ENCODE data around the gene RNF44.

Gene RNF44

DNA sequence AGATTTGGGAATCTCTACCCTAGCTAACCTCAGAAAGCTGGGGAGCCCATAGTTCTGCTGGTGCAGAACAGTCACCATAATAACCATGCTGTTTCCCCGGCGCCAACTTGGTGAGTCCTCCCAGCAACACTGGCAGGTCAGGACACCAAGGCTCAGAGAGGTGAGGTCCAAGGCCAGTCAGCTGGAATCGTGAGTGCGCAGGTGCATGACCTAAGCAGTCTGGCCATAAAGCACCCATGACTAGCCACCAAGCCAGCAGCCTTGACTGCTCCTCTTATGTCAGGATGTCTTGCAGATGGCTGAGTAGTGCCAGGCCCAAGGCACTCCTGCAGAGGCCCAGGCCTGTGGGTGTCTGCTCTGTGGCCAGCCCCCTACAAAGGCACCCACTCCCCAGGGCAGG, 2.6 kb downstream of the RNF44 start:
- DNase-seq, result no peak

DNA sequence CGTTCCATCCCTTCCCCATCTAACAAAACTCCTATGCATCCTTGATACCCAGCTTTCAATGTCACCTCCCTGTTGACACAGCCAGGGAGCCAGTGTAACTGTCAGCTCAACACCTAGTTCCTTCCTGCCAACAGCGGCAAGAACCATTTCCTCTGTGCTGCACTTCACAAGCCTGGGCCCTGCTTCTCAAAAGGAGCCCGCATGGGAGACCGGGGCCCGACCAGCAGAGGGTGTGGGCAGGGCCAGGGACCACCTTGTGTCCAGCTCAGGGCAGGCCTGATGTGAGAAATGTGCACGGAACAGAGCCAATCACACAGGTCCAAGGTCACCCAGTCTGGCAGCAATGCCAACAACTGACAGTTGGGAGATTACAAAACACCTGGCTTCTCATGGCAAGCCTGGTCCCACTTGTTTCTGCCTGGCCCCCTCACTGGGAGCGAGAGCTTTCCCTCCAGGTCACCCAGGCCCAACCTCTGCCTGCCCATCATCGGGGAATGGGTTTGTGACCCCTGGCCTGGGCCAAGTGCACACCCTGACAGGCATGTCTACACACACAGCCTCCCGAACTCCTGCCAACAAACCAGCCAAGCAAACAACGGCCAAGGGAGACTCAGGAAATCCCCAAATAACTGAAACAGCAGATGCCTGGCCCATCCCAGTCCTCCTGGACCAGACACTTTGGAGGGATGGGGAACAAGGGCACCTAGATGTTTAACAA, 3.1 kb downstream of the RNF44 start:
- no peak for DNase-seq

DNA sequence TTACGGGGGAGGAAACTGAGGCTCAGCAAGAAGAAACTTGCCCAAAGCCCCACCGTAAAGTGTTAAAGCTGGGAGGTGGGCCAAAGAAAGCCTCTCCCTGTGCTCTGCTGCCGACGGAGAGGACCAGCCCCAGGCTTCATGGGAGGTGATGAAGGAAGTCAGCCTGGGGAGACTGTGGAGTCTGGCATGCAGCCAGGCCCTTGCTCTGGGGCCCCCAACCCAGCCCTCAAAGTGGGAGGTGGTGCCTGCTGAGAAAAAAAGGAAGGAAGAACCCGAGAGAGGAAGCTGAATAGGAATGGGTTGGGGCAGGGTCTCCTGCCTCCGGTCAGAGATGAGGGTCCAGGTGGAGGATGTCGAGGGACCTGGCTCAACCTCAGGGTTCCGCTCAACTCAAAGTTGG, 3.8 kb downstream of the RNF44 start:
- DNase-seq, result no peak

DNA sequence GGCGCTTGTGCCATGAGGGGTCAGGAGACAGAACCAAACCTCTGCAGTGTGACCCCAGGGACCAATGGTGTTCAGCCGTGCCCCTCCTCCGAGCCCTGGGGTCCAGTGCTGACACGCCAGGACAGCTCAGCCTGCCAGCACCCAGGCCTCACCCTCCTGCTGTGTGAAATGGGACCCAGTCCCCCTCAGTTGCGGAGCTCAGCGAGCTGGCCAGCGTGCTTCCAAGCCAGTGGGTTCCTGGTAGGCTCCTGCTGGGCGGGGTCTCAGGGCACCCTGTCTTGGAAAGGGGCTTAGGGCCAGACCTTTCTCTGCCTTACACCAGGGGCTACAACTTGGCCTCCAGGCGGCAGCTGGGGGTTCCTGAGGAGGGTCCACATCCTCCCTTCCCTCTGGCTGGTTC, 4.4 kb downstream of the RNF44 start:
- DNase-seq, result no peak

DNA sequence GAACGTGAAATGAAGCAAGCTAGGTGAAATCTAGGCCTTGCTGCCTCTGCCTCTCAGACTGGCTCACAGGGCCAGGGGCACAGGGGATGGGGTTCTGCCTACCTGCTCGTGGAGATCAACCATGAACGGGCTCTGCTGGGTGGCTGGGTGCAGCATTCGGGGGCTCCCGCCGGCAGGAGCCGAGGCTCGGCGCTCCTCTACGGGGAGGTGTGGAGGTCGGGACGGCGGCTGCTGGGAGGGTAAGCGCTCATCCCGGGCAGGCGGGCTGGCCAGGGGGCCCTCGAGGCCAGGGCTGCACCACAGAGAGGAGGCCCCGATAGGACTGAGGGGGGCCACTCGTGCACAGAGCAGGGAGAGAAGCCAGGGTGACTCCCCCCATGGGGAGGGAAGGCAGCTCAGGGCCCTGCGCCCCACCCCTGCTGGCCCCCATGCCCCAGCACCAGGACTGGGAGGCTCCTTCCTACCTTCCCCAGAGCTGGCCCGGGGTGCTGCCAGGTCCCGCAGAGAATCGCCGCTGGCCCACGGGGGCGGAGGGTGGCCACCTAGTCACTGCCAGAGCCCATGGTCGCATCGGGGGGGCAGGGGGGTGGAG, 5.2 kb downstream of the RNF44 start:
- no peak for DNase-seq

DNA sequence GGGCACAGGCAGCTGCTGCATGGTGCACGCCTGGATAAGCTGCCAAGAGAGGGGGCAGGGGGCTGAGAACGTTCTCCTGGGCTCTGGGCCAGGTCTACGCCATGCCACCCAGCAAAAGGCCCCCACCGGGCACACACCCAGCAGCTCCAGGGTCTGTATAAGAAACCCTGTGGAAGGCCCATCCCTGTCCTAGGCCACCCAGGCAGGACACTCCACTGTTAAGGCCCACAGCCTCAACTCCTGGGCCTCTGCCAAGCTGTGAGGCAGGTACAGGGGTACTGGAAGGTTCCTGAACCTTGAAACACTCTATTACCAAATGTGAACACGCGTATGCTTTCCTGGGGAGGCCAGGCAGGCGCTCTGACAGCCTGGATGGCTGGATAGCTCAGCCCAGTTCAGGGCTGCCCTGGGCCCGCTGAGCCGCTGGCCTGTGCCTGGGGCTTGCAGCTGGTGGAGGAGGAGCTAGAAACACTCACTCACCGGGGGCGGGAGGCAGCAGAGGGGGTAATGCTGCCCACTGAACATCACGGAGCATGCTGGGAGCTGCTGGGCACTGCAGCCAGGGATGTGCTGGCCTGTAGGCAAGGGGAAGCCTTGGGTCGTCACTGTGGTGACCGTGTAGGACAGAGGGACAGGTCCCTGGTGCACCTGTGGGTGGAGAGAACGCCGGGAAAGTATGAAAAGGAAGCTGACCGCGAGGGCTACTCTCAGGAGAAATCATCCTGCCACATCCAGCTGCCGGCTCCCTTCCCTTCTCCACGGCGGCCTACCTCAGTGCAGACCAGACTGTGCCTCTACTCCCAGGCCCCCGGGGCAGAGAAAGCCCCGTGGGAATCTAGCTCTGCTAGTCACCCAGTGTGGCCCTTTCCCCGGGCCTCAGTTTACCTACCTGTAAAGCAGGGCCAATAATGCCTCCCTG, 6.0 kb downstream of the RNF44 start:
- DNase-seq, result no peak

DNA sequence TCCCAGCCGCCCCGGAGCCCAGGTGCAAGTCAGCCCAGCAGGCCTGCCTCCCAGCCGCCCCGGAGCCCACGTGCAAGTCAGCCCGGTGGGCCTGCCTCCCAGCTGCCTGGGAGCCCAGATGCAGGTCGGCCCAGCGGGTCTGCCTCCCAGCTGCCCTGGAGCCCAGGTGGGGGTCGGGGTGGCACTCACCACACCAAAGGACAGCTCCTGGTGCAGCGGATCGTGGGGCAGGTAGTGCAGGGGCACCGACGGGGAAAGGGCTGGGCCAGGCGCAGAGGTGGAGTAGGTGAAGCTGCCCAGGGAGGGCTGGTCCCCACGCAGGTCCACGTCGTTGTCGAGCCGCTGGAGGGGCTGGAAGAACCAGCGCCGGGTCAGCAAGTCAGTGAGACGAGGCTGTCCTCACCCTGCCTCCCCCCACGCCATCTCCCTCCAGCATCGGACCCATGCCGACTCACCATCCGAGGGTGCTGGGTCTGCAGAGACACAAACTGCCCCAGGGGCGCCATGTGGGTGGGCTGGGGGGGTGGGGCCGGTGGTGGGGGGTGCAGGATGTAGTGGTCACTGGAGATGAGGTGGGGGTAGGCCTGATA, 6.7 kb downstream of the RNF44 start:
- no peak for DNase-seq

DNA sequence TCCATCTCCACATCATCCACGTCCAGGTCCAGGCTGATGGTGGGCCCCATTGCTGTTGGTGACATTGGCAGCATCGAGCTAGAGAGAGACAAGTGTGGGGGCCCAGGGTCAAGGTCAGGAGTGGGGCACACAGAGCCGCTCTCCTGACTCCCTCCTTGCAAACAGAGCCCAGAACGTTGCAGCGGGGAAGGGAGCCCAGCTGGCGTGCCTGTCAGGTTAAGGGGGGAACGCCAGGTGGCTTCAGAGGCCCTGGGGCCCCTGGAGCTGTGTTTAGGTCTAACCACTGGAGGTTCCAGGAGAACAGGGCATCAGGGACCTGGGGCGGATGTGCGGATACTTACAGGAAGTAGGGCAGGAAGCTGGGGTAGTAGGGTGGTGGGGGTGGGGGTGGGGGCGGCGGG, 7.5 kb downstream of the RNF44 start:
- no peak for DNase-seq

DNA sequence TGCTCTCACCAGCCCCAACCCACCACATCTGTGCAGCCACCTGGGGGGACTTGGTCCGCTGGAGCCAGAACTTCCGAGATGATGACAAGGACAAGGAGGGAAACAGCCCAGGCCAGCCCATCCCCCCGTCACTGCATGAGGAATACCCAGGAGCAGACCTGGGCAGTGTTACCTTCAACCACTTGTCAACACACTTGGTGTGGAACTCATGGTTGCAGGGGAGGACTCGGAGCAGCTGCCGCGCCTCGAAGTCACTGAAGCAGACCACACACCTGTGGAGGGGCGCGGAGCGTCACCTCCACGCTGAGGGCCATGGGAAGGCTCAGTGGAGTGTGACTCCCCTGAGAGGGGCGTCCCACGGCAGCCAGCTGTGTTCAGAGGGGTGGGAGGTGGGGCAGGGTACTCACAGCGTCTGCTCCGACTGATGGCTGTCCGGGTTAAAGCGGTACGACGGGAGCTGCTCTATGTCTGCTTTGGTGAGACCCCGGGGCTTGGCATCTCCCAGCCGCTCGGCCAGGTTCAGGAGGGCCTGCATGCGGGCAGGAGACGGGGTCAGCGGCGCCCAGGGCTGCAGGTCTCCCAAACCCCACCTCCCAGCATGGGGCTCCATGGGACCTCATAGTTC, 8.0 kb downstream of the RNF44 start:
- no peak for DNase-seq

DNA sequence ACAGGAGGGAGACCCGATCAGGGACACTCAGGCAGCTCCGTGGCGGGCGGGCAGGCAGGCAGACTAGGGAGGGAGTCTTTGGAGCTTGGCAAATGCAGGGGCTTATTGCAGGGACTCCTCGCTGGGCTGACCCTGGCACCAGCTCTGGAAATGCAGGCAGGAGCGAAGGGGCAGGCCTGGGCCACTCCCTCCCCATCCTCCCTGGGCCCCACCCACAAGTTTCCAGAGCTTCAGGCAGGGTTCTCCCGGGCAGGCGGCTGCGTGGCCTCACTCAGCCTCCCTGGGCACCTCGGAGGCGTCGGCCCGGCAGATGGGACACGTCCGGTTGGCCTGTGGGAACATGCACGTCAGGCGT, 8.5 kb downstream of the RNF44 start:
- no peak for DNase-seq

DNA sequence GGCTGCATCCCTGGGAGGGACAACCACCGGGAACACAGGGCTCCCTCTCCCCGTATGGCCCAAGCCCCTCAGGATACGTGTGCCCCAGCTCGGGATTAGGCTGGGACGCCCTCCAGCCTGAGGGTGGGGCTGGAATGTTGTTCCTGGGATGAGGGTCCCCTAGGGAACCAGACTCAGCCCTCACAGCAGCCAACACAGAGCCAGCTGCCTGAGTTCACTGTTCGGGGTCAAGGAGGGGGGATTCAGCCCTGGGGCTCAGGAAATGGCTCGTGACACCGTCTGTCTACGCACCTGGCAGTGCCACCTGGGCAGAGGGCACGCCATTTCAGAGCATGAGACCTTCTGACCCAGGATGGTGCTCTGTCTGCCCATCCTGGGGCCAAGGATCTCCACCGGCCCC, 8.9 kb downstream of the RNF44 start:
- DNase-seq, result no peak

DNA sequence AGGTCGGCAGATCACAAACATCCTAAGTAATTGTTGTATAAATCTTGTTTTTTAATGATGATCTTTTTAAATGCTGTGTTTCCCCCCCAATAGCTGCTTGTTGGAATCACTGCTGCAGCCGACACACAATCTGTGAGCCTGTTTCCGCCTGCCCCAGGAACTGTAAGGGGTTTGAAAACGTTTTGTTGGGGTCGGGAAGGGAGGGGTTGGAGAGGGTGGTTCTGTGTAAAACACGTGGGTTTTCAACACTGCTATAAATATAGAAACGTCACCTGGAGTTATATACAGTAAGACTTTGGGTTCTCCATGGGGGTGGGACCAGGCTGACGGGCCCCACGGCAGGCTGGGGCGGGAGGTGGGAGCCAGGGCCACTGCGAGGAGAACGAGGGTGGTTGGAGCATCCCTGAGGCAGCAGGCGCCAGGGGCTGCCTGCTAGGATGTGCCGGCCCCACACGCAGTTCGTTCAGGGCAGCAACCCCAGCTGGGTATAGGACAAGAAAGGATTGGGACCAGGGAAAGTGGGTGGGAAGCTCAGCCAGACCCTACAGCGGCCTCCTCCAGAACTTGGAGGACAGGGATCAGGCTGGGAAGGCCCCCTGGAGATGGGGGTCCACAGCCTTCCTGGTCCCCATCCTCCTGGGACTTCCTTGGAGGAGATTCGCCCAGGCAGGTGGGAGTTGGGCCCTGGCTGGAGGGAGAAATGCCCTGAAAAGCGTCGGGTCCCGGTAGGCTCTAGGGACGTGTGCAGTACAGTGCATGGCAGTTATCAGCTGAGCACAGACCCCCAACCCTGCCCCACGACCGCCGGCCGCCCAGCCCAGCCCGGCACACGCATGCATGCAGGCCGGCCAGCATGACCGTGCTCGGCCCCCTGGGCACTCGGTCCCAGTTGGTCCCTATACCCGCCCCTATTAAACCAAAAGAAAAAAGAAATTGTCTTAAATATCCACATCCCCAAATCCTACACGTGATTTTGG, 9.7 kb downstream of the RNF44 start:
- no peak for DNase-seq

DNA sequence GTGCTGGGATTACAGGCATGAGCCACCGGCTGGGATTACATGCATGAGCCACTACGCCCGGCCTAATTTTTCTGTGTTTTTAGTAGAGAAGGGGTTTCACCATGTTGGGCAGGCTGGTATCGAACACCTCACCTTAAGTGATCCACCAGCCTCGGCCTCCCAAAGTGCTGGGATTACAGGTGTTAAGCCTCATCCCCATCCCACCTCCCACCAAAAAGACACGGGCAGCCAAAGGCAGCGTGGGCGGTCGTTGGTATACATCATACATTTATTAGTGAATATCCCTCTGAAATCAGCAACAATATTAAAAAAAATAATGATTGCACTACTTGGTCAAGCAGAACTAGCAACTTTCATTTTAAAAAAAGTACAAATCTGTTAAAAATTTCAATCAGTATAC, 10.7 kb downstream of the RNF44 start:
- DNase-seq, result no peak

DNA sequence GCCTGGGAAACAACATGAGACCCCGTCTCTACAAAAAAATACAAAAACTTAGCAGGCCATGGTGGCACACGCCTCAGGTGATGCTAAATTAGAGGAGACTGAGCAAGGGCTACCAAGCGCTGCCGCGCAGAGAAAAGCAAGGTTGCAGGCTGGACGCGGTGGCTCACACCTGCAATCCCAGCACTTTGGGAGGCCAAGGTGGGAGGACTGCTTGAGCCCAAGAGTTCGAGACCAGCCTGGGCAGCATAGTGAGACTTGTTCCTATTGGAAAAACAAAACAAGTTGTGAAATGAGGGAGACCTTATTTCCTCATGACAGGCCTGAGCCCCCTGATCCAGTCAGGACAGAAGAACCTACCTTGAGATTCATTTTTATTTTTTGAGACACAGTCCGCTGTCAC, 11.5 kb downstream of the RNF44 start:
- DNase-seq, result no peak

DNA sequence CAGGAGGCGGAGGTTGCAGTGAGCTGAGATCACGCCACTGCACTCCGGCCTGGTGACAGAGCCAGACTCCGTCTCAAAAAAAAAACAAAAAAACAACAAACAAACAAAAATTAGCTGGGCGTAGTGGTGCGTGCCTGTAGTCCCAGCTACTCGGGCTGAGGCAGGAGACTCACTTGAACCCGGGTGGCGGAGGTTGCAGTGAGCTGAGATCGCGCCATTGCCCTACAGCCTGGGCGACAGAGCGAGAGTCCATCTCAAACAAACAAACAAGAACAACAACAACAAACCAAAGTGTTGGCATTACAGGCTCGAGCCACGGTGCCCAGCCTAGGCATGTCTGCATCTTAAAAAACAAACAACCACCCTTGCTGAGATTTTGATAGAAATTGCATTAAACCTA, 12.2 kb downstream of the RNF44 start:
- DNase-seq, result no peak

DNA sequence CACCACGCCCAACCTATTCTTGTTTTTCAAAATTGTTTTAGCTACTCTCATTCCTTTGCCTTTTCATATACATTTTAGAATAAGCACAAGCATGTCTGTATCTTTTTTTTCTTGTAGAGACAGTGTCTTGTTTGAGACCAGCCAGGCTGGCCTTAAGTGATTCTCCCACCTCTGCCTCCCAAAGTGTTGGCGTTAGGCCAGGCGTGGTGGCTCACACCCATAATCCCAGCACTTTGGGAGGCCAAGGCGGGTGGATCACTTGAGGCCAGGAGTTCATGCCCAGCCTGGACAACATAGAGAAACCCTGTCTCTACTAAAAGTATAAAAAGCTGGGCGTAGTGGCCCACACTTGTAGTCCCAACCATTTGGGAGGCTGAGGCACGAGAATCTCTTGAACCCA, 13.1 kb downstream of the RNF44 start:
- DNase-seq, result no peak

DNA sequence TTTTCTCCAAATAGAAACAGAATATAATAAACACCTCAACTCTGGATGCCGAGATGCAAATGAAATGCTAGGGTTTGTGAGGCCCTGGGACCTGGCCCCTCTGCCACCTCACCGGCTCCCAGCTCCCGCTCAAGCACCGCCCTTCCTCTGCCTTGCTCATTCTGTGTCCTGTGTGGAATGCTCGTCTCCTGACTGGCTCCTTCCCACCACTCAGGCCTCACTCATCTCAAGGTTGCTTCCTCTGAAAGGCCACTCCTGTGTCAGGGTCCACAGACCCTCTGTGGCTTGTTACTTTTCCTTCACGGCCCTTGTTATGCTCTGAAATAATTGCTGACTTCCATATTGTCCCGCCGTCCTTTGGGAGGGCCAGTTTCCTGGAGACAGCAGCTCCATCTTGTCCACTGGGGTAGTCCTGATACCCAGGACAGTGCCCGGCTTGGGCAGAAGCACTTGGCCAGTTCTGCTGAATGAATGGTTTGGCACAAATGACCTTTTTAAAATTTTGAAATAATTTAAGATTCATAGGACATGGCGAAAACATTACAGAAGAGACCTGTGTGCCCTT, 15.4 kb downstream of the RNF44 start:
- no peak for DNase-seq

DNA sequence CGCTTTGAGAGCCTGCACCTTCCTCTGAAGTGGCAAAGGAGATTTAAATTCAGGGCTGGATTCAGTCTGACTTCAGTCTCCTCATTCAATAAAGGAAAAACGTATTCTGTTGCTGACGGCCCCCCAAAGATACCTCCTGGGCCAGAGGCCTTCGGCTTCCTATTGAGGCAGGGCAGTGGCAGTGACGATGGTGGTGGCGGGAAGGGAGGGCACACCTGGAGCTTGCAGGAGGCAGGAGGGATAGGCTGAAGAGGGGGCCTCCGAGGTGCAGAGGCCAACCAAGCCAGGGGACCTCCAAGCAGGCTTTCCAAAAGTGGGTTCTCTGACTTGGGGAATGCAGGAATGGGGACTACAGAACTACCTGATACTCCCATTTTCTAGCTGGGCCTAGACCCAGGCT, 15.9 kb downstream of the RNF44 start:
- no peak for DNase-seq

DNA sequence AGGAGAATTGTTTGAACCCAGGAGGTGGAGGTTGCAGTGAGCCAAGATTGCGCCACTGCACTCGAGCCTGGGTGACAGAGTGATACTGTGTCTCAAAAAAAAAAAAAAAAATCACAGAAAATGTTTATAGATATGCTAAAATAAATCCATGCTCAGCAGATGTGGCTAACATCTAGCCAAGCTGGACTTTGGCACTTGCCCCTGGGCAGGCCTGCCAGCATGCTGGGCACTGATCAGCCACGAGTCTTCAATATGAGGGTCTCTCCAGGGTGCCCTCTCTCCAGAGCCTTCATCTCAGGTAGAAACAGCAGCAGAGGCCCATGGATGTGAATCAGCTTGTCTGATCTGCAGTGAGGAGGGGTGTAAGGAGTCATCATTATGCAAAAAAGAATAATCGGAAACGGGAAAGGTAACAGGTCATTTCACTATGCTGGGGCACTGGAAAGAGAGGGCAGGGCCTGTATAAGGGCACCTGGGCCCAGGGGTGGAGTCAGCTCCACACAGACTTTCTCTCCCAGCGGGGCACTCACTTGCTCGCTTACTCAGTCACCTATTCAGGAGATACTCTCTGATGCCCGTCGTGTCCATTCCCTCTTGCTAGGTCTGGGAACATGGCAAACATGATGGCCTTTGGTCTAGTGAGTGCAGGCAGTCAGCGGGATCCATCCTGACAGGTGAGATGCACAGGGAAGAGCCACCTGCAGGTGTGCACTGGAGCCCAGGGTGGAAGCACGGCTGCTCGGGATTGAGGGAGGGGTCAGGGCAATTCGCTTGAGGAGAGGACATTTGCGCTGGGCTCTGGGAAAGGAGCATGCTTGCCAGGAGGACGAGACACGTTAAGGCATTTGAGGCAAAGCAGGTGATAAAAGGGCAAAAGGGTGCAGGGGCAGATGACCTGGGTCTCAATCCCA, 17.1 kb downstream of the RNF44 start:
- no peak for DNase-seq

DNA sequence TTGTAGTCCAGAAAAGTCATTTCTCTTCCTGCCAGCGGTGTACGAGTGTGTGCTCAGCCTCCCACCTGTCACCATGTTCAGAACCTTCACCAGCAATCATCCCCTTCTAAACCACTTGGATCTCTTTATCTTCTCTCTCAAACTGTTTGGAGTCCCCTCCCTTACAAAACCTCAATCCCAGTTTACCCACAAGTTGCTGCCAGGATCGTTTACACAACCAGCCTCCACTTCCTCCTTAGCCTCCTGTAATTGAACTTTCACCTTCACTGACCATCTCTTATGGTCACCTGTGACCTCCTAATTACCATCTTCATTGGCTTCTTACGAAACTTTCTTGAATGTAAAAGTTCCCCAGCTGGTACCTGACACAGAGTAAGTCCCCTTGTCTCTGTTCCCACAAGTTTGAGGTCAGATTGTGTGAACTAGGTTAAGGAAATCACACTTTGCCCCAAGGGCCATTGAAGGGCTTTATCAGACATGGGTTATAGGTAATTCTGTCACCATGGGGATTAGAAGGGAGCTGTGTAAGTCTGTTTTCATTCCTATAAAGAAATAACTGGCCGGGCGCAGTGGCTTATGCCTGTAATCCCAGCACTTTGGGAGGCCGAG, 20.0 kb downstream of the RNF44 start:
- DNase-seq, result no peak

All from activated gamma-delta T cell (primary cell).